ENCODE results near the gene UBASH3B. TPM values are rescaled to one million over a fixed set of nuclear protein-coding genes. Genes with fewer than 3 reads are reported as not detected.
"Not testable (repeated sequence)": the region's sequence is repeated elsewhere in the genome, so short reads cannot be mapped to it uniquely, and the experiment has no call there.

The UBASH3B gene
- polyA plus RNA-seq, 5 donors = 4.3 to 6.0 (median 4.5) TPM

DNA sequence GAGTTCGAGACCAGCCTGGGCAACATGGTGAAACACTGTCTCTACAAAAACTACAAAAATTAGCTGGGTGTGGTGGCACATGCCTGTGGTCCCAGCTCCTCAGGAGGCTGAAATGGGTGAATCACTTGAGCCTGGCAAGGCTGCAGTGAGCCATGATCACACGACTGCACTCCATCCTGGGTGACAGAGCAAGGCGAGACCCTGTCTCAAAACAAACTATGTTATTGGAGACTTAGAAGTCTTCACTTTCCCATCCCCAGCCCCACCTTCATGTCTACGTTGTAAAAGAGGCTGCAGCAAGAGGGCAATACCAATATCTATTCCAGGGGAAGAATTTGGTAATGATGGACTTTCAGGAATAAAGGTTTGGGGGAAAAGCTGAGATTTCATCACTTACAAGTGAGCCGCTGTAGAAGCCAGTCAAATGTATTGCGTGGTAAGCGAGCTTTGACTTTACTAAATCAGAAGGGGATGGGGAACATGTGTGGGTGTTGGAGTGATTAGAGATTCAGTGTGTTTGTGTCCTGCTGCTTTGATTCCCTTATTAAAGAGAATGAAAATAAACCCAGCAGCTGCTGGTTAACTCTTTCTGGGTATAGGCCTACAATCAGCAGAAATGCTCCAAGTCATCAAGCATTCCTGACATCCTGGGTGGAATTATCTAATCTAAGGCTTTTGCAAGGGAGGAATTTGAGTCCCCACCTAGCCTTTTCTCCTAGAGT is 53.7 kb downstream of the UBASH3B start:
- no peak for DNase-seq

DNA sequence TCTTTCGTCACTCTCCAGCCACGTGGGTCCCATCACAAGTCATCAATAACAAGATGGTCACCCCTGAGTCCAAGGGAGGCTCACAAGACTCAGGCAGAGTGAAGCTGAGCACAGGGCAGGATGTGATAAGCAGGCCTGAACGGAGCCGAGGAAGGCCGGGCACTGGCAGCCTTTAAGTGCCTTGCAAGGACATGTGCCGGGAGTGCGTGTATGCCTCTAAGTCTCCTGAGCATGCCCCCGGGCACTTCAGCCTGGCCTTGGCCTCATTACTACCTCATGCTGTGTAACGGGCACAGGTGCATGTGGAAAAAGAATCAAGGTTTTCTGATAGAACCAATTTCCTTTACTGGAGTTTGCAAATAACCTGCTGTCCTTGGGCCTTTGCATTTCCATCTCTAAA is 55.8 kb downstream of the UBASH3B start:
- DNase-seq = no peak

- DNase-seq = peak; percentile 38 to 43
These were observed 56.4 kb downstream of the UBASH3B start for GRCh38 chr11:122711831-122712381.

- DNase-seq = no peak
These were observed 58.5 kb downstream of the UBASH3B start for GRCh38 chr11:122714004-122714403.

DNA sequence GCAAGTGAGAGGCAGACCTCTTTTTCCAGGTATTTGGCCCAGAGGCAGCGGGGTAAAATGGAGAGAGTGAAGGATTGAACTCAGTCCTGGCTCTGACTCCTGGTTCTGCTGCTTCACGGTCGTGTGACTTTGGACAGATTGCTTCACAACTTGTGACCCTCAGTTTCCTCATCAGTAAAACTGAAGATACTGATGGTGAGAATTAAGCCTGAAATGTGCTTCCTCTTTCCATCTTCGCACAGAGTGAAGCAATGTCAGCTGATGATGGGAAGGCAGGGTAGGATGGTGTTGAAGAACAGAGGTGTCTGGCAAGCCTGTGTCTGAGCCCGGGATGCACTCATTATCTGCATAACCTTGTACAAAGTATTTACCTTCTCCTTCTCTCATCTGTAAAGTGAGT is 59.0 kb downstream of the UBASH3B start:
- DNase-seq = no peak

DNA sequence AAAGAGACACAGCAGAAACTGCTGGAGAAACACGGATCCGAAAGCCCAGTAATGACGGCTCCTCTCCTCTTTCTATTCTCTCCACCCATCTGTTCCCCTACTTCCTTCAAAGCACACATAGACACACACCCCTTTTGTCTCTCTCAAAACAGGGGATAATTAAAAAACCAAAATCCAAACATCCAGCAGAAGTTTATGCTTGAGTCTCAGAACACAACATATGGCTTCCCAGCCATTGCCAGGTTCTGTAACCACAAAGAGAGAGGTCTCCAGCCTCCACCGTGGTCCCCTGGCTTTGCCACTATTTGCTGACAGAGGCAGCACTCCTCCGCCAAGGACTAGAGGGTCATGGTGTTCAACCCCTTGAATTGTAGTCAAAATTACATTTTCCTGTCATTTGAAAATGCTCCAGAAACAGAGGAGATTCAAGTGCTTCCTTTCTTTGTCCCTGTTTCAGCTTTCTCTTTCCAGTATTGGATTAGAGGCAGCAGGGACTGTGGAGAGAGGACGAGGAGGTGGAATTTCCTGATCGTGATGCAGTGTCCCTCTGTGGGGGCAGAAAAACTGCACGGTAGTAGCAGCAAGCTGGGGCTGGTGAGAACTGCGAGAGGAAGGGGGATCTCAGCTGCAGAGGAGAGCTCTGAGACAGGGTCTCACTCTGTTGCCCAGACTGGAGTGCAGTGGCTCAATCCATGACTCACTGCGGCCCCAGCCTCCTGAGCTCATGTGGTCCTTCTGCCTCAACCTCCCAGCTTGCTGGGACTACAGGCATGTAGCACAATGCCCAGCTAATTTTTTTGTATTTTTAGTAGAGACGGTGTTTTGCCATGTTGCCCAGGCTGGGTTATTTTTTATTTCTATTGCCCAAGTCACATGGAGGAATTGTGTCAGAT is 60.3 kb downstream of the UBASH3B start:
- no peak for DNase-seq

GRCh38 chr11:122717264-122717867 is 61.8 kb downstream of the UBASH3B start:
- DNase-seq = no peak

- DNase-seq = no peak
These were observed 64.8 kb downstream of the UBASH3B start for GRCh38 chr11:122720107-122720881.

DNA sequence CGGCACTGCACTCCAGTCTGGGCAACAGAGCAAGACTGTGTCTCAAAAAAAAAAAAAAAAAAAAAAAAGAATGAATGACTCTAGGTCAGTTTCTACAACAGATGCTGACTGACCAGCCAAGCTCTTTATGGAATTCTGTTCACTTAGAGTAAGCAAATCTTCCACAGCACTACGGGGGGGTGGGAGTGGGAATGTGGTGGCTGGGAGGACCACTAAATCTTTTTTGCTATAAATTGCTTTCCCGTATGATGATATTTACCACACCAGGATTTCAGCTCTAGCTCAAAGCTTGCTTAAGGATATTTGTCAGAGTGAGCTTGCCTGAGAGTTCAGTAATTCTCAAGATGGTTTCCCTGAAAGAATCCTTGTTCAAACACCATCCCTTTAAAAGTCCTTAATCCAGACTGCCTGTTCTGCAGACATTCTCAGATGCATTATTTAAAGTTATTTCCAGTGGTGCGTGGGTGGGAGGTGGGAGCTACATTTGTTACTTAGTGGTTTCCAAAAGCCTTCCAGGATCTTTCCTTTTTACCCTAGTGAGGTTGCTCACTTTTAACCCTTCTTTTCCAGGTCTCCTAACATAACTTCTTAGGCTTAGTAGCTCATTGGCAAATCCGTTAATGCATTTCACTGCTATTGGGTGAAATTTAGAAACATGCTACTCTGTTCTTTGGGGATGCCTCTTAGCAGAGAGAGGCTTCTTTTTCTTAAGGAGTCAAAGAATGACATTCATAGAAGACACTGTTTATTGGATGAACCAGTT is 65.9 kb downstream of the UBASH3B start:
- DNase-seq = no peak

GRCh38 chr11:122721964-122722266 is 66.4 kb downstream of the UBASH3B start:
- no peak for DNase-seq

- DNase-seq = no peak
These were observed 67.6 kb downstream of the UBASH3B start for GRCh38 chr11:122723106-122723505.

DNA sequence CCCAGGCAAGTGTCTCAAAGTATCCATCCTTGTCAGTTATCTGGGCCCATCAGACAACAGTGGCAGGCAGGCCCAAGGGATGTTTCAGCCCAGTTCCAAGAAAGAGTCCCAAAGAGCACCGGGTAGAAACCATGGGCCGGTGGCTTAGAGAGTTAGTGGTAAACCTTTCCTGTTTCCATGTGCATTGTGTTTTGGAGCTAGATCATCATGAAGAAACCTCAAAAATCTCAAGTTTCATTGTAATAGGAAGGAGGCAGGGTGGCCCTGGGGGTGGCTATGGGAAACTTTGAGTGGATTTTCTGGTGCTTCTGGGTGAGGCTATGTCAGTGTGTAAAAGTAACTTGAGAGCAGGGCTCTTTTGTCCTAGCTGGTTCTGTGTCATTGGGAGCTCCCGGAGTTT is 68.1 kb downstream of the UBASH3B start:
- DNase-seq = no peak

DNA sequence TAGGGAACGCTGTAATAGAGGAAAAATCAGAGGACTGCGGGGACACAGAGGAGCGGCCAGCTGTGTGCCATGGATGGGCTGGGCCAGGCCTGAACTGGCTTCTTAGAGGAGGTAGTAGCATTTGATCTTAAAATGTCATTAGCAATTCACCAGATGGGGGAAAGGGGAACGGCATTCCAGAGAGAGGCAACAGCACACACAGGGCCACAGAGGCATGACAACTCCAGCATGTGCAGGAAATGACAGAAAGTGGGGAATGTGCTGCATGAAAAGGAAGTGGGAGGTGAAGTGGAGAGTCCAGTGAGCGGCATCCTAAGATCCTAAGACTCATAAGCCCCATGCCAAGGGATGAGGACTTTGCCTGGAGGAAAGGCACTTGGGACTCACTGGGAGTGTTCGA is 69.0 kb downstream of the UBASH3B start:
- no peak for DNase-seq

- no peak for DNase-seq
These were observed 70.5 kb downstream of the UBASH3B start for GRCh38 chr11:122726028-122726427.

DNA sequence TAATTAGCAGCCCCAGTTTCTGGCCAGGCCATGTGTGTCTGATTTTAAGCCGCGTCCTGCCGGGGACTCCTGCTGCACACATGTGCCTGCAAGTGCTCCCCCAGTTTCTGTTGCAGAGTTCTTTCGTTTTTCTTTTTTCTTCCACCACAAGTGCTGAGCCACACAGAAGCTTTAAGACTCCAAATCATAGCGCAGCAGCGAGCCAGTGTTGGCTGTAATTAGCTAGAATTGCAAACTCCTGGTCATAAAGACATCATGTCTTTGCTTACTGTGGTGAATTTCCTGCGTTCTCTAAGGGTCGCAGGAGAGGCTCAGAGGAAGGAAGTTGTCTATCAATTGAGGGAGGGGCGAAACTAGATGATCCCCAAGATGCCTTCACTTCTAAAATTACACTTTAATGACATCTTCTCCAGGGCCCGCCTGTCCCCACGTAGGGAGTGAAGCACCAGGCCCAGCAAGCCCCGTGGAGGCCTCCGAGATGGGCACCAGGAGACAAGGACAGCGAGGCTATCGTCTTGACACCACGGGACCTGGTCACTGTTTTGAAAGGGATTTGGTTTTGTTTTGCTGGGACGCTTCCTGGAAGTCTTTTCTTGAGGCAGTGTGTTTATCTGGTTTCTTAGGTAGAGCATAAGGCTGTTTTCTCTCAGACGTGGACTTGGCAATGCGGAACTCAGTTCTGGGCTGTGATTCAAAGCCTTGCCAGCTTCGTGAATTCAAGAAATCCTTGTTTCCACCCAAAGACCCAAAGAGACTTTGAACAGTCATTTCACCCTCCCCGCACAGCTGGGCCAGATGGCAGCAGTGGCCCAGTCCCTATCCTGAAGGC is 71.8 kb downstream of the UBASH3B start:
- DNase-seq = no peak

- no peak for DNase-seq
These were observed 73.0 kb downstream of the UBASH3B start for GRCh38 chr11:122728561-122728960.

DNA sequence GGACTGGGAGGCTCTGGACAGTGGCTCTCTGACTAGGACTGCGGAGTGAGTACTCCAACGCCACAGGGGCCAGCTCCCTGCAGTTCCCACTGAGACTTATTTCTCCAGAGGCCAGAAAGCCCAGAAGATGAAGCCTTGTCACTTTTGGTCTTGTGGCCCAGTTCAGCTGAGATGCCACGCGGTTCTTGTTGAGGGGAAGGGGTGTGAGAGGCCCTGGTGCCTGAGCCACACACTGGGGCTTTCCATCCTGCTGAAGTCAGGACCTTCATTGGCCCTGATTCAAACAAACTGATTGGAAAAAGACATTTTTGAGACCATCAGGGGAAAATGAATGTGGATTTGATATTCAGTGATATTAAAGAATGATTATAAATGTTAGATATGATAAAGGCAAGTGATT is 73.6 kb downstream of the UBASH3B start:
- DNase-seq = no peak

DNA sequence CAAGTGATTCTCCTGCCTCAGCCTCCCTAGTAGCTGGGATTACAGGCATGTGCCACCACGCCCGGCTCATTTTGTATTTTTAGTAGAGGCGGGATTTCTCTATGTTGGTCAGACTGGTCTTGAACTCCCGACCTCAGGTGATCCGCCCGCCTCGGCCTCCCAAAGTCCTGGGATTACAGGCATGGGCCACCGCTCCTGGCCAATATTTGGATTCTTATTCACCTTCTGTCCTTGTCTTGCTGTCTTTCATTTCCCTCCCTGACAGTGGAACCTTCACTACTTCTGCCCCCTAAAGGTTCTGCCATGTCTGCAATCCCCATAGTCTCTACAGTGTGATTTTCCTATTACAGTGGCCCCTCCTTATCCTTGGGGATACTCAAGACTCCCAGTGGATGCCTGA is 75.2 kb downstream of the UBASH3B start:
- not testable (repeated sequence) for DNase-seq

DNA sequence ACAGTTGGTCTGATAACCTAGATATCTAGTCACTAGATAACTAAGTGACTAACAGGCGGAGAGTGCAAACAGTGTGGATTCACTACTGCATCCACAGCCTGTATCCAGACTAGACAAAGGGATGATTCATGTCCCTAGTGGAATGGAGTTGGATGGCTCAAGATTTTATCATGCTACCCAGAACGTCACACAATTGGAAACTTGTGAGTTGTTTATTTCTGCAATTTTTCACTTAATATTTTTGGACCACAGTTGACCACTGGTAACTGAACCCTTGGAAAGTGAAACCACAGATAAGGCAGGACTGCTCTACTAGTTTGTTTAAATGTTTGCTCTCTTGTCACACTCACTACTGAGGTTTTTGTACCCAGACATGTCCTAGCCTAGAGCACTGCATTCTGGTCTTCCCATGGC is 76.0 kb downstream of the UBASH3B start:
- no peak for DNase-seq
